ENCODE data around the gene CTR9.

The CTR9 gene

DNA sequence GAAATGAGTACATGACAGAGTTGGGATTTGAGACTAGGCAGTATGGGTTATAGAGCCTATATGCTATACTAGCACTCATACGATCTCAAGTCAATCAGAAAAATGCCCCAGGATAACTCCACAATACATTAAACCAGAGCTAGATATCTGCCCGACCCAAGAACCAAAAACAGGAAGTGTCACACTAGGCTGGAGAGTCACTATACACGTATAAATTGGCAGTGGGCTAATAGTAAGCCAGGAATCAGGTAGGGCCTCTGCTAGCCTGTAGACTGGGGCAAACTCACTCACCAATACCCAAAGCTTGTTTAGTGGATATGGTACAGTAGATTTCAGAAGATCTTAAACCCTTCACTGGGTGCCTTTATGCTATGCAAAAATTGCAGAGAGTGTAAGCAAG is 73.8 kb downstream of the CTR9 start:
- no peak for DNase-seq

DNA sequence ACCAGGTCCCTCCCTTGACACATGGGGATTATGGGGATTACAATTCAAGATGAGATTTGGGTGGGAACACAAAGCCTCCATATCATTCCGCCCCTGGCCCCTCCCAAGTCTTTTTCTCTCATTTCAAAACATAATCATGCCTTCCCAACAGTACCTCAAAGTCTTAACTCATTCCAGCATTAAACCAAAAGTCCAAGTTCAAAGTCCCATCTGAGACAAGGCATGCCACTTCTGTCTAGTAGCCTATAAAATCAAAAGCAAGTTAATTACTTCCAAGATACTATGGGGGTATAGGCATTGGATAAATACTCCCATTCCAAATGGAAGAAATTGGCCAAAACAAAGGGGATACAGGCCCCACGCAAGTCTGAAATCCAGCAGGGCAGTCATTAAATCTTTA is 77.4 kb downstream of the CTR9 start:
- no peak for DNase-seq

DNA sequence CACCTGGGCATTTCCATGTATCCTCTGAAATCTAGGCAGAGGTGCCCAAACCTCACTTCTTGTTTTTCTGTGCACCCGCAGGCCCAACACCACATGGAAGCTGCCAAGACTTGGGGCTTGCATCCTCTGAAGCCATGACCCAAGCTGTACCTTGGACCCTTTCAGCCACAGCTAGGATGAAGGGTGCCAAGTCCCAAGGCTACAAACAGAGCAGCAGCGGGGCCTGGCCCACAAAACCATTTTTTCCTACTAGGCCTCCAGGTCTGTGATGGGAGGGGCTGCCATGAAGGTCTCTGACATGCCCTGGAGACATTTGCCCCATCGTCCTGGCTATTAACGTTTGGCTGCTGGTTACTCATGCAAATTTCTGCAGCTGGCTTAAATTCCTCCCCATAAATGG is 78.1 kb downstream of the CTR9 start:
- no peak for DNase-seq

Measured in eye (tissue), 1 donor.